ENCODE results near the gene USP3.

The USP3 gene, protein sequence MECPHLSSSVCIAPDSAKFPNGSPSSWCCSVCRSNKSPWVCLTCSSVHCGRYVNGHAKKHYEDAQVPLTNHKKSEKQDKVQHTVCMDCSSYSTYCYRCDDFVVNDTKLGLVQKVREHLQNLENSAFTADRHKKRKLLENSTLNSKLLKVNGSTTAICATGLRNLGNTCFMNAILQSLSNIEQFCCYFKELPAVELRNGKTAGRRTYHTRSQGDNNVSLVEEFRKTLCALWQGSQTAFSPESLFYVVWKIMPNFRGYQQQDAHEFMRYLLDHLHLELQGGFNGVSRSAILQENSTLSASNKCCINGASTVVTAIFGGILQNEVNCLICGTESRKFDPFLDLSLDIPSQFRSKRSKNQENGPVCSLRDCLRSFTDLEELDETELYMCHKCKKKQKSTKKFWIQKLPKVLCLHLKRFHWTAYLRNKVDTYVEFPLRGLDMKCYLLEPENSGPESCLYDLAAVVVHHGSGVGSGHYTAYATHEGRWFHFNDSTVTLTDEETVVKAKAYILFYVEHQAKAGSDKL

DNA sequence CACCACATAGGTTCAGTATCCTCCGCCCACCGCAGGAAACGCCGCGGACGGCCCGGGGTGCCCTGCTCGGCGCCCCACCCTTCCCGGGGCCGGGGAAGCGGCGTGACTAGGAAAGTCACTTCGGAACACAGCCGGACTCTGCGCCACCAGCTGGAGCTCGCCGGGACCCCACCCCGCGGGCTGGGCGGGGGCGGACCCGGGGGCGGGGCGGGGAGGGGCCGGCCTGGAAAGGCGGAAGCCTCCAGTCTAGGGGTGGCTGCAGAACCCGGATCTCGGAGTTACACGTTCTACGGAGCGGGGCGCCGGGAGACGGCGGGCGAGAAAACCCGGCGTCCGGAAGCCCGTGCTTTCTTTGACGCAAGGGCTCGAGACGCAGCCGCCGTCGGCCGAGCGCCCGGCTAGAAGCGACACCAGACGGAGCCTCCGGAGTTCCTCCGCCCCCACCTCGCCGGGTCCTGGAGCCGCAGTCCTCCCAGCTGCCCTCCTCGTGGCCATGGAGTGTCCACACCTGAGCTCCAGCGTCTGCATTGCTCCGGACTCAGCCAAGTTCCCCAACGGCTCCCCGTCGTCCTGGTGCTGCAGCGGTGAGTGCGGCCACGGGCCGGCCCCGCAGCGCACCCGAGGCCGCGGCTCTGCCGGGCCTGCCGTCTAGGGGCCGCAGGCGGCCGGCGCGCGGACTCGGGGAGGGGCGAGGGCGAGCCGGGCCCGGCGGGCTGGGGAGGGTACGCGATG lies at the start of gene USP3:
Gene USP3, plus strand, starts transcription at position 347 of the 732 bp plus-strand sequence. Its CDS starts 147 bp downstream, at position 494.
- peak; percentile 91 for DNase-seq (ENCODE audit: low read depth)

DNA sequence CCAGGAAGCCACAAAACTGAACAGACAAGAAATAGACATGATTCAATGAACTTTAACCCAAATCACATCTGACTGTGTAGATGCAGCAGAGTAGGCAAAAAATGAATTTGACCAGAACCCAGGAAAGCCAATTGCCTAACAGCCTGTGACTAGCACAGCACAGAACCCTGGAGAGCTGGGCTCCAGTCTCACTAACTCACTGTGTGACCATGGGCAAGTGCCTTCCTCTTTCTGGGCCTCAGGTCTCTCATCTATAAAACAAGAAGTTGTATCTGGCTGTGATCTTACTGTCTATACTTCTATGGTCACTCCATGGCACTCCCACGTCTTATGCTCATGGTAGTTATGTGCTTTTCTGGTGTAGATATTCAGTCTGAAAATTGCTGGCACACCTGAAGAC lies 48.1 kb upstream of the USP3 start:
- no peak for DNase-seq (ENCODE audit: low read depth)

DNA sequence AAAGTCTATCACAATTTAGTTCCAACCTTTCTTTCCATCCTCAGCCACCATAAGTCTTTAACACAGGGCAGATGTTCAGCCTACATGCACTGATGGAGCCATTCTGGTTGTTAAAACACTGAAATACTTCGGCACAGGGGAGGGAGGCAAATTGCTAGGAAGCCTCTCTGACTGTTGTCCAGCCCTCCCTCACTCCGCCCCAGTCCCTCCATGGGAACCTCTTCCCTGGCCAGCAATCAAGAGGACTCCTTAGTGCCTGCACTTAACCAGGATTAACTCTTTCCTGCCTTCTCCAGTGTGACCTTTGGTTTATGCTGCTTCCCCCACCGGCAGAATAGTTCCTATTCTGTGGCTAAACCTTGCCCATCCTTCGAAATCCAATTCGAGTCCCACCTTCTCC lies 47.0 kb upstream of the USP3 start:
- no peak for DNase-seq (ENCODE audit: low read depth)

DNA sequence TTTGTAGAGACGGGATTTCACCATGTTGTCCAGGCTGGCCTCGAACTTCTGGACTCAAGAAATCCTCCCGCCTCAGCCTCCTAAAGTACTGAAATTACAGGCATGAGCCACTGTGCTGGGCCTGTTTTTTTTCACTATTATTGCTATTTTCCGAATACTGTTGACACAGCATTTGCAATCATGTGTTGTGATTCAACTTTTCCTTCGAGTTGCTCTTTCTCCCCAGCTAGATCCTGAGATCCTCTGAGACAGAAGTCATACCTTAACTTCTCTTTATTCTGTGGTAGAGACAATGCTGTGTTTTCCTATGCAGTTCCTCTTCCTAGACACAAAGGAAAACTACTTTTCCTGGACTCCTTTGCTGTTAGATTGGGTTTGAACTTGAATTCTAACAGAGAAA lies 46.4 kb upstream of the USP3 start:
- no peak for DNase-seq (ENCODE audit: low read depth)

DNA sequence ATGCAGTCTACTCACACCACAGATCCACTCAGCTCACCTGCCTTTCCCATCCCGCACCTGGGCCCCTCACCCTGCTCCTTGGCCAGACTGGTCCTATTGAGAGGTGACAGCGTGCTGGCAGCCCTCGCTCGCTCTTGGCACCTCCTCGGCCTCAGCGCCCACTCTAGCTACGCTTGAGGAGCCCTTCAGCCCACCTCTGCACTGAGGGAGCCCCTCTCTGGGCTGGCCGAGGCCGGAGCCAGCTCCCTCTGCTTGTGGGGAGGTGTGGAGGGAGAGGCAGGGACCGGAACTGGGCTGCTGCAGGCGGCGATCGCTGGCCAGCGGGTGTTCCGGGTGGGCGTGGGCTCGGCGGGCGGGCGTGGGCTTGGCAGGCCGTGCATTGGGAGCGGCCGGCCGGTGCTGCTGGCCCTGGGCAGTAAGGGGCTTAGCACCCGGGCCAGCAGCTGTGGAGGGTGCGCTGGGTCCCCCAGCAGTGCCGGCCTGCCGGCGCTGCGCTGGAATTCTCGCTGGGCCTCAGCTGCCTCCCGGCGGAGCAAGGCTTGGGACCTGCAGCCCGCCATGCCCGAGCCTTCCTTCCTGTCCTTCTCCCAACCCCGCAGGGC lies 45.5 kb upstream of the USP3 start:
- DNase-seq (ENCODE audit: low read depth) = no peak

DNA sequence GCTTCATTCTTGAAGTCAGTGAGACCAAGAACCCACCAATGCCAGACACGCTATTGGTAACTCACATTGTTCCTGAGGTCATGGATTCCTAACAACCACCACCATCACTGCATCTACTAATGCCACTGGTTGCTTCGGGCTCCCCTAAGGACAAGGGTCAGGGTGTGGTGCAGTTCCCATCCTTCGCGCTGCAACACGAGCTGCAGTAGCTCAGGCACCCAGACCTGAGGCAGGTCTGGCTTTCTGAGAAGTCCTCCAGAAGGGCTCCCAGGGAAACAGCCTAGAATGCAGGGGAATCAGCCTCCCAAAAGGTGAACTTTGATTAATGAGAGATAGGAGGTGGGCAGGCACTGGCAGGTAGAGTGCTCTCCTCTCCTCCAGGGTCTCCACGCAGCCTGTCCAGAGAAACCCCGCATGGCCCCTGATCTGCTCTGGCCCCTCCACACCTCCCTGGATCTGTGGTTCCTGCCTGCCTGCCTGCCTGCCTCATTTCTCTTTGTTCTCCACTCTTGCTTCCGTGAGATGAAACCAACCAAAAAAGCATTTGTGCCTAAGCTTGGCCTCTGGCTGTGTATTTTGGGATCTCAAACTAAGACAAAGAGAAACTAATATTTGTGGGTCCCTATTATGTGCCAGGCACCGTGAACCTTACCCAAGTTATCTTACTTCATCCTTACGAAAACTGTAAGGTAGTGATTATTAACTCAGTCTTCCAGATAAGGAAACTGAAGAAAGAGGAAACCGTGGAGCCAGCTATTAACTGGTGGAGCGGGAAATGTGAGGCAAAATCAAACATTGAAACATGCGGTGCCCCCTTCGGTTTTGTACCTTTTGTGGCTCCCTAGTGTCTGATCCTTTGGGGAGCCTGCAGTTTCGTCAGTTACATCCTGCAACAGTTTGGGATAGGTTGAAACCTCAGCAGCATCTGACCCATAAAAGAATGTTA lies 43.9 kb upstream of the USP3 start:
- no peak for DNase-seq (ENCODE audit: low read depth)

DNA sequence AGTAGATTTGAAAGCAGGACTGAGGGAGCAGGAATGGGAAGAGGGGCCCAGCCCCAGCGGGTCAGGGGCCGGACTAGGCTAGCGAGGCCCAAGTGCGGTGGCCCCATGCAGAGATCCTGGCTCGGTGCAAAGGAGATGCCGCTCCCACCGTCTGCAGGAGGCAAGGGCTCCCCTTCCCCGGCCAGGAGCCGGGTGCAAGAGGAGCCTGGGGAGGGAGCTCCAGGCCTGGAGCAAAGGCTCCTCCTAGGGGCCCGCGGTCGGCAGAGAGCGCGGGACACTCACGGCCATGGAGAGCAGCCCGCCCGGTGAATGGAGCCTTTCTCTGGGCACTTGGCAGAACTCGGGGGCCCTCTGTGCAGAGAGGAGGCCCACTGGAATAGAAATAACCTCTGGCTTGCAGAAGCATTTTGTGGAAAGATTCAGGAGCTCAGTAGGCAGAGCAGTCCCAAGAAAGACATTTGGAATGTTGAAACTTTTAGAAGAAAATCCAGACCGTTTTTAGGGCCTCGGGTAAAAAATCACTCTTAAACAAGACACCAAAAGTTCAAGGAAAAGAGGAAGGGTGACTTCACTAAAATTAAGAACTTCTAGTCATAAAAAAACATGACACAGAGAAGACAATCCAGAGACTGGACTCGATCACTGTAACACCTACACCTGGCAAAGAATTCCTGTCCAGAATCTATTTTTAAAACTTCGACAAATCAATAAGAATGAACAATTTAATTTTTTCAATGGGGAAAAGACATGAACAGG lies 43.0 kb upstream of the USP3 start:
- DNase-seq (ENCODE audit: low read depth) = no peak

DNA sequence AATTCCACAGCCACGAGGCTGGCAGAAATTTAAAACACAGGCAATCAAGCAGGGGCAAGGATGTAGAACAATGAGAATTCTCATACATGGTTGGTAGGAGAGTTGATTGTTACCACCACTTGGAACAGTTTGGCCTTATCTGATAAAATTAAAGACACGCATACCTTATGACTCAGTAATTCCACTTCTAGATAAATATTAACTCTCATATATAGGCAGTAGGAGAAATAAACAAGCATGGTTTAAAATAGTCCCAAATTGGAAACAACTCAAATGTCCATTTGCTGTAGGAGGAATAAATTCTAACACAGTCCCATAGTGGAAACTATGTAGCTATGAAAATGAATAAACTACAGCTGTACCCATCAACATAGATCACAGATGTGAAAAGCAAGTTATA lies 42.3 kb upstream of the USP3 start:
- no peak for DNase-seq (ENCODE audit: low read depth)

DNA sequence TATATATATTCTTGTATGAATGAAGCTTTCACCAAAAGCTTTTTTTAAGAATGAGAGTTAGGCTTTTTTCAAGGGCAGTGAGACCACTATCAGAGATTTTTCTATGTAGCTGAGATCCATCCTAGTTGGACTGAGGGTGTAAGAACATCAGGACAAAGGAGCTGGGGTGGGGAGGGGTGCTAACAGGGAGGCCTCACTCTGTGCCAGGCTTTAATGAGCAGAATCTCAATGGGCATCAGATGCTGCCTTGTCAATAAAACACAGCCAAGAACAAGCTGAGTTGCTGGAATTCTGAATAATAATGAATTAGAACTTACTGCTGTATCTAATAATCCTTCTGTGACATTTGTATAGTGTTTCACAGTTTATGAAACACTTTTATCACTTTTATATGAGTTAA lies 41.4 kb upstream of the USP3 start:
- DNase-seq (ENCODE audit: low read depth) = no peak

DNA sequence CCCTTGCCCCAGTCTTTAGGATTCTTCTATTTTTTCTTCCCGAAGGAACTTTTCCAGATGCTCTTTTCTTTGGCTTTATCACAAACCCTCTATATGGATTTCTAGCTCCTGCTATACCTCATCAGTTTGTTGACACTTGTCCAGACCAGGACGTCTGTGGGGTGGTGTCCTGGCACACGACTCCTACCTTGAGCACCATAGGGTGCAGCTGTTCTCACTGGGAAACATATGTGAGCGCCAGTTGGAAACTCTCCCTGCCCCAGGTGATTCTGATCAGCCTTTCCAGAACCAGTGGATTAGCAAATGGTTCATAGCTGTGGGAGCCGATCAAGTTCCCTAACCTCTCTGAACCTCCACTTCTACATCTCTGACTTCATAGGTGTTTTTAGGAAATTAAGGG lies 40.6 kb upstream of the USP3 start:
- no peak for DNase-seq (ENCODE audit: low read depth)

DNA sequence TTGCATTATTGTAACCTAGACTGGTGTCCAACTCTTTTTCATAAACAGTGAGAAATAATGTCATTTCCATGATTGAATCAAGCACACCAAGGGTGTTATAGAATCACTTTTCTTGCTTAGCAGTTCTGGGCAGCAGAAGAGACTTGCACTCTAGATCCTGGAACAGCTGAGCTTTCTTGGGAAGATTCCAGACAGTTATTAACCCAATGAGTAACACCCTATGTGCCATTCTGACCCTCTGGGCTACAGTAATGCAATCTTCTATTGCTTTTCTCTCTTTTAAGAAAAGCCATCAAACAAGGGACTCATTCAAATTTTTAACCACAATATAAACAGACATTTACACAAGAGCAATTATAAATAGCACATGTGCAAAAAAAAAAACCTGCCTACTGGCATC lies 39.3 kb upstream of the USP3 start:
- no peak for DNase-seq (ENCODE audit: low read depth)

DNA sequence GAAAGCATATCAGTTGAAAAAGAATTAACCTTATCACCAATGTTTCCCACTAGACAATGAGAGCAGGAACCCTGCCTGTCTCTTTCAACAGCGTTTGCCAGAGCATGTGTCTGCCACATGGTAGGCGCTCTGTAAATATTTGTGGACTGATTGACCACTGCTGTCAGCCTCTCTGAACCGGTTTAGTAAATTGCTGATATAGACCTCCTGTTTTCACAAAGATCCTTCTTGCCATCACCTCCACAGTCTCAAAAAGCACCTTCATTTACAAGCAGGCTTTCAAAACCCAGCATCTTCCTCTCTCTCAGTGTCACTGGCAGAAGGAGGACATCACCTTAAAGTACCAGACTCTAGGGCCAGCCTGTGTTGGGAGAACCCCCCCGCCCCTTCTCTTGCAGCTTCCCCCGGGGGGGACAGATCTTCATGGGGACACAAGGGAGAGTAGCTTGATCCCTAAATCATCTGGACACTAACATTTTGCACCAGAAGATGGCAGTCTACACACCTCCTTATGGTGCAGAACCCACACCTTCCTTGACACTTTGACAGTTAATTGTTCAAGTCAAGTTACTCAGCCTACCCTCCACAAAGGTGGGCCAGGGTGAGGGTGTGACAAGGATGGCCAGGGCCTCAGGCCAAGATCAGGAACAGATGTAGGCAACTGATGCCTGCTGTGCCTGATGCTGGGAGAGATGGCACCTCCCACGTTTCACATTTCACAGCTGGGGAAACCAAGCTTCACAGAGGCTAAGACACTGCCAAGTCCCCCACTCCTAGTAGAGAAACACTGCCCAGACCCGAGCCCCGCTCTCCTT lies 37.8 kb upstream of the USP3 start:
- DNase-seq (ENCODE audit: low read depth) = peak; percentile 9

DNA sequence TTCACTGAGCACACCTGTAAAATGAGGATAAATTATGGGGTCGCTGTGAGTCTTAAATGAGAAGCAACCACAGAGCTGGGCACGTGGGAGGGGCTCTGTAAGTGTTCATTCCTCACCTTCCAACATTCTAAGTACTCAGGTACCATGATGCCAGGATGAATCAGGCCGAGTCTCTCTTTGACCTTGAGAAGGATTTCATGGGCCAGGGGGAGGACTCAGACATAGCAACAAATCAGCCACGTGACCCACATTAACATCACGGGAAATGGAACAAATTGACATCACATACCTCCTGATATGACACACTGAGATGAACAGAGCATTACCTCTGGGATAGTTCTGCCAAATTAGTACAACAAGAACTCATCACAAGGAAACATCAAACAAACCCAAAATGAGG lies 35.2 kb upstream of the USP3 start:
- no peak for DNase-seq (ENCODE audit: low read depth)

DNA sequence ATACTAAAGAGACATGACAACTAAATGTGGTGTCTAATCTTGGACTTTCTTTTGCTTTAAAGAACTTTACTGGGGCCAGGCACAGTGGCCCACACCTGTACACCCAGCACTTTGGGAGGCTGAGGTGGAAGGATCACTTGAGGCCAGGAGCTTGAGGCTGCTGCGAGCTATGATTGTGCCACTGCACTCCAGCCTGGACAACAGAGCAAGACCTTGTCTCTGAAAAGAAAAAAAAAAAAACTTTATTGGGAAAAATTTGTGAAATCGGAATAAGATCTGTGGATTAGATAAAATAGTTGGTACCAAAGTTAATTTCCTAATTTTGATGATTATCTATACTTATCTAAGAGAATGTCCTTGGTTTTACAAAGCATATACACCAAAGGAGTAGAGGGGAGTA lies 34.4 kb upstream of the USP3 start:
- DNase-seq (ENCODE audit: low read depth) = no peak

DNA sequence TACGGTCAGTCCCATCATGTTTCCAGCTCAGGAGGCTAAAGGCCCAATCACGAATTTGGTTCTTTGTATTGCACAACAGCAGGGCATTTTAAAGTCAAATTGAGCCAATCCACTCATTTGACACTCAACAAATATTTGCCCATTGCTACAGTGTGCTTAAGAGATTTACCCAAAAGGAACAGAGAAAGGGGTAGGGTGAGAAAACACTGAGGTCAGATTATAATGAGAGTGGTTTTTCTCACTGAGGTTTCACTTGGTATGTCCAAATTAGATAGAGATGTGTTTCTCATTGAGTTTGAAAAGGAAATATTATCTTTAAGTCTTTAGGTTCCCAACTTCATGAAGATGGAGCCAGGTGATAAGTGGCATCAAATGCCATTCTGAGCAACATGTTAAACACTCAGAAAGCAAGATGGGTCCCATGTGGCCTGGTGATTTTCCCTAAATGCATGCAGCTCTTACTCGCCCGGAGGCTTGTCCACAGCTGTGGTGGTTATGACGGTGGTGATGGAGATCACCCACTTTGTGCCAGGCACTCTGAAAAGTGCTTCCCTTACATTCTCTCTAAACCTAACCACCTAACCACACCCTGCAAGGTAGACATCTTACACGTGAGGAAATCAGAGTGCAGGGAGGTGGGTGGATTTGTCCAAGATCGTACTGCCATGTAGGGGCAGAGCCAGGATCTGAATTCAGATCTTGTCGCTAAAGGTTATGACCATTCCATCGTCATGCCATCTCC lies 31.2 kb upstream of the USP3 start:
- no peak for DNase-seq (ENCODE audit: low read depth)

DNA sequence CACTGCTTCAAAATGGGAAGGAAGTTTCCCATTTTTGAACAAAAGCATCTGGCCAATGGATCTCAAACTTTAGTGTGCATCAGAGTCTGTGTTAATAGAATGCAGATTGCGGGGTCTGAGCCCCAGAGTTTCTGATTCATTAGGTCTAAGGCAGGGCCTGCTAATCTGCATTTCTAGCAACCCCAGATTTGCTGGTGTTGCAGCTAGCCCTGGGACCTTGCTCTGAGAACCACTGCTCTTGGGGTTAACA lies 30.7 kb upstream of the USP3 start:
- no peak for DNase-seq (ENCODE audit: low read depth)

DNA sequence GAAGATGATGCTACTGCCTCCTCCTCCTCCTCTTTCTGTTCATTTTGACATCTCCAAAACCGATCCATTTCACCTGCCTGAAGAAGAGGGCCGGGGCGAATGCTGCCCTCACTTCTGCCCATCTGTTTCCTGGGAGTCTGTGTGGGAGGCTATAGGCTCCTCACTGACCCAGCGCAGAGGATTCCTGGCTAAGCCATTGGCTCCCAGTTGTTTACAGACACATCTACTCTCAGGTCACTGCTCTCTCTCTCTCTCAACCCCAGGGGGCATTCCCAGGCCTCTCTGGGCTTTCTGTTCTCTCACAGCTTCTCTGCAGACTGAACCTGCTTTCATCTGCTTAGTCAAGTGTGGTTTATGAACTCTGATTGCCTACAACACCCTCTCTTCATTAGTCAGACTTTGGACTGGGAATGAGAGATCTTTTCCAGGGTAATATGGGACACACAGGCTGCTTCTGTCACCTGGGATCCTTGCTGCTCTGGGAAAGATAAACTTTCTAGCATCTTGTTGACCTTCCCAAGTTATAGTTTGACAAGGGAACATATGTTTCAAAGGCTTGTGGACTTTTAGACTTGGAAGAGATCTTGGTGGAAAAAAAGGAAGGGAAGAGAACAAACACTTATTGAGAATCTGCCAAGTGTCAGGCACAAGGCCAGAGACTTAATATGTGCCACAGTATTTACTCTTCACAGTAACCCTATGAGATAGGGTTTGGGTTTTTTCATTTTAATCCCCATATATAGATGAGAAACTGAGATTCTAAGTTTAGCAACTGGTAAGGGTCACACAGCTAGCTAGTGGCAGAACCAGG lies 30.2 kb upstream of the USP3 start:
- DNase-seq (ENCODE audit: low read depth) = no peak

DNA sequence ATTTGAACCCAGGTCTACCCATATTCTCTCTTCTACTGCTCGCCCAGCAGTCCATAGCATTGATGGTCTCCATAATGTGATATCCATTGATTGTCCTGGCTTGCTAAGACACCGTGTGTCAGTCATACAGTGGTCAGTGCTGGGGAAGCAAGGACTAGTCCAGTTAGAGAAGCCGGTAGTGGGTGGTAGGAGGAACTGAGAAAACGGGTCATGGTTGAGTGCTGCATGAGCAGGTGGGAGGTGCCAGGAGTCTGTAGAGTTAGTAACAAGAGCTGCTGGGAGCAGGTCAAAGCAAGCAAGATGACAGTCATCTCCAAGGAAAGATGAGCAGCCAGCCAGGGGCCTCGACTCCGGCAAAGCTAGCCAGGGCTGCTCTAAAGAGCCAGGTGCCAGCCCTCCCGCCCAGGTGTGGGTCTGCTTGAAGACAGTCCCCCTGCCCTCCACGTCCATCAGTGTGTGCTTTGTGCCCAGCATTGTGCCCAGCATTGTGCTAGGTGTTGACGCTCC lies 29.5 kb upstream of the USP3 start:
- DNase-seq (ENCODE audit: low read depth) = no peak

DNA sequence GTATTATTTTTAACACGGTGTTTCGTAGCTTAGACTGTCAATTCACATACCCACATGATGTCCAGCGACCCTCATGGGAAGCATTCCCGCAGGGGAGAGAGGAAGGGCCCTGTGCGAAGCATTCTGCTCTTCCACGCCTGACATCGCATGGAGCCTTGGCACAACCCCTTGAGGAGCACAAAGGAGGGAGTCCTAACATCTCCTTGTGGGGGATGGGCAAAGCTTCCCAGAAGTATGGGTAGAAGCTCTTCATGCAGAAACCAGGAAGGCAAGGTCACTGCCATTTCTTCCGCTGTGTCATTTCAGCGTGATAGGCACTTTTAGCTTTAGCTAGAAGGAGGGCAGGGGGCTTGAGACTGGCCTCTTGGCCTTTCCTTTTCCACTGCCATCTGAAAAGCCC lies 28.7 kb upstream of the USP3 start:
- no peak for DNase-seq (ENCODE audit: low read depth)
